Mucosa of stomach (tissue), 1 donor: Measurements from ENCODE around the gene SCAI.
"Not testable (repeated sequence)": the region's sequence is repeated elsewhere in the genome, so short reads cannot be mapped to it uniquely, and the experiment has no call there.

Experiments used
- H3K27me3 ChIP-seq: one replicate; pipeline ENCODE4 v1.7.0; 2013; ENCODE audit warnings: mild to moderate bottlenecking, low read length; ENCODE audit not compliant: control insufficient read depth, insufficient read depth
- H3K36me3 ChIP-seq: one replicate; pipeline ENCODE4 v1.7.0; 2013; ENCODE audit warnings: low read length; ENCODE audit not compliant: control insufficient read depth, insufficient read depth
- H3K4me1 ChIP-seq: one replicate; pipeline ENCODE4 v1.7.0; 2013; ENCODE audit warnings: mild to moderate bottlenecking, low read length; ENCODE audit not compliant: control insufficient read depth, insufficient read depth
- H3K4me3 ChIP-seq: one replicate; pipeline ENCODE4 v1.7.0; 2013; ENCODE audit warnings: low read length
- H3K9ac ChIP-seq: one replicate; pipeline ENCODE4 v1.7.0; 2013; ENCODE audit warnings: mild to moderate bottlenecking, low read length, moderate library complexity
- H3K9me3 ChIP-seq: one replicate; pipeline ENCODE4 v1.7.0; 2013; ENCODE audit warnings: mild to moderate bottlenecking, low read length, moderate library complexity; ENCODE audit not compliant: control insufficient read depth
- donor health status: Pancreatic carcinoma.

Gene SCAI

DNA sequence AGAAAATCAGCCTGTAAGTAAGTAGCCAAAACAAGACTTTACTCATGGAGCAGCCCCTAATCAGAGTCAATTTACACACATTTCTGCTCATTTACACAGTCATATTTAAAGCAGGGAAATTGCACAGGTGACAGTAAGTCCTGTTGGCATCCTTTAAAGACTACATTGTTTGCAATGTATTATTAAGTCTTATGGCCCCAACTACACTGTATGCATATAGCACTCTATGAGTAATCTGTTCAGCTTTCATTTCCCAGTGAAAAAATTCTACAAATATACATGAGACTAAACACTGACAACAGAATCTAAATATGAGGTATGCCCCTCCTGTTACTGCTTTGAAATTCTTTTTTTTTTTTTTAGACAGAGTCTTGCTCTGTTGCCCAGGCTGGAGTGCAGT, 26.6 kb upstream of the SCAI start:
- no peaks in the 10 kb centered on the region for H3K27me3 ChIP-seq
- H3K4me1 ChIP-seq, result peaks cover 4% of the 10 kb centered on the region
- no peaks in the 10 kb centered on the region for H3K36me3 ChIP-seq
- no peaks in the 10 kb centered on the region for H3K9me3 ChIP-seq
- no peak overlapping the region for H3K9ac ChIP-seq
- no peak overlapping the region for H3K4me3 ChIP-seq

DNA sequence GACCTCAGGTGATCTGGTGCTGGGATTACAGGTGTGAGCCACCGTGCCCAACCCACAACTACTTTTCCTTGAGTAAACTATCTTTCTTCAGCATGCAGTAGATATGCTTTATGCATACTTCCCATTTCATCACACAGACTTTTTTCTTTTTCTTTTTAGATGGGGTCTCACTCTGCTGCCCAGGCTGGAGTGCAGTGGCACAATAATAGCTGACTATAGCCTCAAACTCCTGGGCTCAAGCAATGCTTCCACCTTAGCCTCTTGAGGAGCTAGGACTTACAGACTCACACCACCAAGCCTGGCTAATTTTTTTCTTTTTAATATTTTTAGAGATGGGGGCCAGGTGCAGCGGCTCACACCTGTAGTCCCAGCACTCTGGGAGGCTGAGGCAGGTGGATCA, 23.4 kb upstream of the SCAI start:
- H3K9me3 ChIP-seq, result no peaks in the 10 kb centered on the region
- H3K4me3 ChIP-seq, result no peak overlapping the region
- no peaks in the 10 kb centered on the region for H3K4me1 ChIP-seq
- no peaks in the 10 kb centered on the region for H3K36me3 ChIP-seq
- H3K27me3 ChIP-seq, result no peaks in the 10 kb centered on the region
- H3K9ac ChIP-seq, result no peak overlapping the region

DNA sequence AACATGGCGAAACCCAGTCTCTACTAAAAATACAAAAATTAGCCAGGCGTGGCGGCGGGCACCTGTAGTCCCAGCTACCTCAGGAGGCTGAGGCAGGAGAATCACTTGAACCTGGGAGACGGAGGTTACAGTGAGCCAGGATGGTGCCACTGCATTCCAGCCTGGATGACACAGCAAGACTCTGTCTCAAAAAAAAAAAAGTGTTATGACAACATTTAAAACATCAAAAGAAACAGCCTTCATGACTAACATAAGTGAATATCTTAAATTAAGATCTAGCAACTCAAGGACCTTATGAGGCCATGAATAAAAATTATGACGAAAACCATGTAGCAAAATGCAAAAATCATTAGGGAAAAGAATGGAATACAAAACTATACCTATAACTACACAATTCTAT, 19.6 kb upstream of the SCAI start:
- not testable (repeated sequence) for H3K4me3 ChIP-seq, H3K36me3 ChIP-seq, H3K9ac ChIP-seq, H3K27me3 ChIP-seq, H3K4me1 ChIP-seq, H3K9me3 ChIP-seq

GRCh38 chr9:125161284-125161918, 18.1 kb upstream of the SCAI start:
- Histone ChIP-seq H3K4me1 (no peaks in the 10 kb centered on the region), H3K9me3 (no peaks in the 10 kb centered on the region), H3K36me3 (no peaks in the 10 kb centered on the region), H3K4me3 (no peak overlapping the region), H3K27me3 (no peaks in the 10 kb centered on the region), H3K9ac (no peak overlapping the region)

DNA sequence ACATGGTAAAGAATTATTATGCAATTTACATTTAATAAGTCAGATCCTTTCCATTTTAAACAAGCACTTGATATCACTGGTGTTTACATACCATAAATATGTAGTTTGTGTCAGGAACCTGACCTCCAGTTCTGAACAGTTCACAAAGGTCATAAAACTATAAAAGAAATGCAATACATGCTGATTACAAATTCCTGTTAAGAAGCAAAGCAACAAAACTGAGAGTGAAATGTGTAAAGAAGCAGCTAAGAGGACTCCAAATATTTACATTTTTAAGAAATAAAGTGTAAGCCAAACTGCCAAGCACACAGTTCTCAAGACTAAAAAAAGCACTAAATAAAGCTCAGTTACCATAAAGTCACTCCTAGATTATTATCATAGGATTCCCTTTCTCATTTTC, 17.4 kb upstream of the SCAI start:
- no peaks in the 10 kb centered on the region for H3K4me1 ChIP-seq
- H3K9ac ChIP-seq, result no peak overlapping the region
- no peaks in the 10 kb centered on the region for H3K27me3 ChIP-seq
- no peaks in the 10 kb centered on the region for H3K9me3 ChIP-seq
- H3K36me3 ChIP-seq, result no peaks in the 10 kb centered on the region
- no peak overlapping the region for H3K4me3 ChIP-seq

- Histone ChIP-seq H3K36me3 (no peaks in the 10 kb centered on the region), H3K4me3 (no peak overlapping the region)
Measured at GRCh38 chr9:125156551-125156950, 13.2 kb upstream of the SCAI start.

GRCh38 chr9:125153712-125154367, 10.5 kb upstream of the SCAI start:
- H3K36me3 ChIP-seq, result no peaks in the 10 kb centered on the region
- no peaks in the 10 kb centered on the region for H3K4me1 ChIP-seq
- no peaks in the 10 kb centered on the region for H3K27me3 ChIP-seq
- H3K4me3 ChIP-seq, result no peak overlapping the region
- no peaks in the 10 kb centered on the region for H3K9me3 ChIP-seq
- H3K9ac ChIP-seq, result no peak overlapping the region

More at GRCh38 chr9:125156551-125156950, 13.2 kb upstream of the SCAI start:
- Histone ChIP-seq H3K9ac (no peak overlapping the region), H3K27me3 (no peaks in the 10 kb centered on the region), H3K9me3 (no peaks in the 10 kb centered on the region), H3K4me1 (no peaks in the 10 kb centered on the region)

GRCh38 chr9:125151730-125152129, 8.4 kb upstream of the SCAI start:
- no peaks in the 10 kb centered on the region for H3K4me1 ChIP-seq
- H3K4me3 ChIP-seq, result no peak overlapping the region
- H3K27me3 ChIP-seq, result no peaks in the 10 kb centered on the region
- H3K9me3 ChIP-seq, result no peaks in the 10 kb centered on the region
- no peak overlapping the region for H3K9ac ChIP-seq
- H3K36me3 ChIP-seq, result no peaks in the 10 kb centered on the region

GRCh38 chr9:125150349-125151245, 7.3 kb upstream of the SCAI start:
- no peaks in the 10 kb centered on the region for H3K36me3 ChIP-seq
- no peaks in the 10 kb centered on the region for H3K4me1 ChIP-seq
- H3K27me3 ChIP-seq, result no peaks in the 10 kb centered on the region
- H3K9ac ChIP-seq, result no peak overlapping the region
- H3K9me3 ChIP-seq, result no peaks in the 10 kb centered on the region
- no peak overlapping the region for H3K4me3 ChIP-seq

DNA sequence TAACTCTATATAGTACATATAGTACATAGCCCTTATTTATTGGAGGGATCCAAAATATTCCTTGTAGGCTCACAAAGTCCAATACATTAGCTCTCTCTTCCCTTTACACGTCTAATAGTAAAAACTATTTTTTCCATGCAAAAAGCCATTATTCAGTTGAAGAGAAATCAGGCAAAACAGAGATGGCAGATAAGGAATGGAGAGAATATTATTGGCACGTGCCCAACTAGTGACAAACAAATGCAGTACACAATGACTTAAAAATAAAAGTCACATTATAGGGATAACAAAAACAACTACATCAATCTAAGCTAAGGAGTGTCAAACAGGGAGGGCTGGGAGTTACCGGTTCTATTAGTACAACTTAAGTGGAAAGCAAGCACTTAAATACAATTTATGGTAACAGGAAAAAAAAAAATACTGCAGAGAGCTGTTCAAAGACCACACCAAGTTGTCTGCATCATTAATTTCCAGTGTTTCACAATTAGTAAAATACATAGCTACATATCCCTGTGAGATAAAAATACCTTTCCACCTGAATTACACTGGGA, 4.1 kb upstream of the SCAI start:
- H3K9me3 ChIP-seq, result no peaks in the 10 kb centered on the region
- H3K4me1 ChIP-seq, result peaks cover 4% of the 10 kb centered on the region
- no peak overlapping the region for H3K4me3 ChIP-seq
- no peak overlapping the region for H3K9ac ChIP-seq
- H3K27me3 ChIP-seq, result no peaks in the 10 kb centered on the region
- H3K36me3 ChIP-seq, result no peaks in the 10 kb centered on the region

DNA sequence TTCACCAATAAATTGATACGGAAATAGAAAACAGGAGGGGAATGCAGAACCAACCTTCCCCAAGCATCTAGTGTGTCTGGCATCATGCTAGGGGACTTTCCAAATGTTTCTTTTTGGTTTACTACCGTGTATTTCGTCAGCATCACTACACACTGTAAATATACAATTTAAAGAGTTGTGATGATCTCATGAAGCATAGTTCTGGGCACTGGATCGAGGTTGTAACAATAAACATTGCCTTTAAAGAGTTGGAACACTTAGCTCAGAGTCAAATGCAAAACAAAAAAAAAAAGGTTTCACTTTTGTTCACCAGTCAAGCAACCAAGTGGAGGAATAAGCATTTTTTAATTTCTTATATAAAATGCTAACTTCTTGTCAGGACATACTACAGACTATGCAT, 2.9 kb upstream of the SCAI start:
- H3K36me3 ChIP-seq, result no peaks in the 10 kb centered on the region
- H3K9me3 ChIP-seq, result no peaks in the 10 kb centered on the region
- H3K4me3 ChIP-seq, result no peak overlapping the region
- H3K27me3 ChIP-seq, result no peaks in the 10 kb centered on the region
- H3K9ac ChIP-seq, result no peak overlapping the region
- peaks cover 4% of the 10 kb centered on the region for H3K4me1 ChIP-seq

- Histone ChIP-seq H3K9ac (no peak overlapping the region), H3K4me1 (peaks cover 4% of the 10 kb centered on the region), H3K27me3 (no peaks in the 10 kb centered on the region), H3K36me3 (no peaks in the 10 kb centered on the region), H3K9me3 (no peaks in the 10 kb centered on the region), H3K4me3 (no peak overlapping the region)
Measured at GRCh38 chr9:125145425-125145824, 2.1 kb upstream of the SCAI start.
